Measurements from ENCODE around the gene CACFD1.
"Not testable (repeated sequence)": the region's sequence is repeated elsewhere in the genome, so short reads cannot be mapped to it uniquely, and the experiment has no call there.

CACFD1 gene

DNA sequence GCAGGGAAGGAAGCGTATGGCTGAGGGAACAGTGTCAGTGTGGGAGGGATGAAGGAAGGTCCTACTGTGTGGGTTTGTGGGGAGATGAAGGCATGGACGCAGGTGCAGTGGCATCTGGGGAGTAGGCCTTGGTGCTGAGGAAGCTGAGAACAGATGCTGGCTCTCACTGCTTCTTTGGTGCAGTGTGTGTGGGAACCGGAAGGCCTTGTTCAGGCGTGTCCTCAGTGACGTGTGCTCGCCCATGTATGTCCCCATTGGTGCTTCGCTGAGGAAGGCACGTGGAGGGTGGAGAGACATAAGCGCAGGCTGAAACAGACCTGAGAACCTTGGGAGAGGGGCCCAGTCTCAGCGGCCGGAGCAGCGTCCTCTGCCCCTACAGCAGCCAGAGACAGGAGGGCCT, 18.9 kb upstream of the CACFD1 start:
- ATAC-seq, result no peak

DNA sequence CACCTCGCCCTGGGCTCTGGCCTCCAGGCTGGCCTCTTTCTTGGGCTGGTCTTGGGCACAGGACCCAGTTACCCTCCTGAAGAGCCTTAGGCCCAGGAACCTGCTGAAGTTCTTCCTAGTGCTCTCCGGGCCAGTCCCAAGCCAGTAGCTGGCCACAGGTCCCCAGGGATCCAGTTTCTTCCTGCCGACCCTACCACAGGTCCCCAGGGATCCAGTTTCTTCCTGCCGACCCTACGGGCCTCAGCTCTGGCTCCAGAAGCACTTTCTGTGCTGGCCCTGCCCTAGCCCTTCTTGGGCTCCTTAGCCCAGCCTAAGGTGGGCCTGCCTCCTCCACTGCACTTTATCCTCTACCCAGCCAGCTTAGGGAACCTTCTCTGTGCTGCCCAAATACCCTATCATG, 18.2 kb upstream of the CACFD1 start:
- ATAC-seq, result no peak

DNA sequence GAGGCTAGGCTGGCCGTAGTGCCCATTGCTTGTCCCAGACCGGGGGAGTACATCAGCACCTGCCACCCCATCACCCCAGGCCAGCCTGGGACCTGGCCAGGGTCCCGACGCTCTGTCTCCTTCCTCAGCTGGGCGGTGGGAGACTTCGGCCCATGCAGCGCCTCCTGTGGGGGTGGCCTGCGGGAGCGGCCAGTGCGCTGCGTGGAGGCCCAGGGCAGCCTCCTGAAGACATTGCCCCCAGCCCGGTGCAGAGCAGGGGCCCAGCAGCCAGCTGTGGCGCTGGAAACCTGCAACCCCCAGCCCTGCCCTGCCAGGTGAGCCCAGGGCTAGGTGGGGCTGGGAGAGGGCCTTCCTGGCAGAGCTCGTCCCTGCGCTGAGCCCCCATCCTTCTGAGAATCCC, 16.5 kb upstream of the CACFD1 start:
- ATAC-seq, result no peak

DNA sequence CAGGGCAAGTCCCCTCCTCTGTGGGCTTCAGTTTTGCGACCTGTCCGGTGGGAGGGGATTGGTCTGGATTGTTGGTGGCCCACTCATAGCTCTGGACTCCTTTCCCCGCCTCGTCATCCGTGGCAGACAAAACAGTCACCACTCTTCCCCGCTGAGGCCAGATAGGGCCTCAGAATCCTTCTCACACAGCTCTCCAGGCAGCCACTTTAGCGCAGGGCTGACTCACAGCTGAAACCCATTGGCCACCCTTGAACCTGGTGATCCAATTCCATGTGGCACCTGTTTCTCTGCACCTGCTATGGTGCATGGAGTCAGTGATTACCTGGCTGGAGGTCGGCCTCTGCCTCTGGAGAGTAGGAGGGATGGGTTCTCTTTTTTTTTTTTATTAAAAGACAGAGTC, 15.8 kb upstream of the CACFD1 start:
- ATAC-seq, result no peak

DNA sequence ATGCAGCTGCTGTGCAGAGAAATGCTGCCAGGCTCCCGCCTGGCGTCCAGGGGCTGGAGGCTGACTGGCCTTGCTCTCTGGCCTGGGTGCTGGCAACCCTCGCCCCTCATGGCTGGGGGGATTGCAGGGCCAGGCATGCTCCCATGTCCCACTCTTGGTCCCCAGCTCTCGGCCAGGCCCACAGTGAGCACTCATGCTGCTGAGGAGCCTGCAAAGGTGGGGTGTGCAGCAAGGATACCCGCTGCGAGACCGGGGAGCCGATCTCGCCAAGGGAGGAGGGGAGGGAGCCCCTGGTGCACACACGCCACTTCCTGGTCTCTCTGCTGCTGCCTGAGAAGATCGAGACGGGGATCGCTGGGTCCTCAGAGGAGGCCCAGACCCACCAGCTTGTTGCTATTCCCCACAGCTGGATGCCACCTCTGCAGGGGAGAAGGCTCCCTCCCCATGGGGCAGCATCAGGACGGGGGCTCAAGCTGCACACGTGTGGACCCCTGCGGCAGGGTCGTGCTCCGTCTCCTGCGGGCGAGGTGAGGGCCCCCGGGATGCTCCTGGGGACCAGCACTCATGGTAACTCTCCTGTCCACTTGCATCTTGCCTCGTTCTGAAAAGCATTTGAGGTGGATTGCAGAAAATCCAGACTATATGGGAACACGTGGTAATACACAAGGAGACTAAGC, 14.3 kb upstream of the CACFD1 start:
- no peak for ATAC-seq

DNA sequence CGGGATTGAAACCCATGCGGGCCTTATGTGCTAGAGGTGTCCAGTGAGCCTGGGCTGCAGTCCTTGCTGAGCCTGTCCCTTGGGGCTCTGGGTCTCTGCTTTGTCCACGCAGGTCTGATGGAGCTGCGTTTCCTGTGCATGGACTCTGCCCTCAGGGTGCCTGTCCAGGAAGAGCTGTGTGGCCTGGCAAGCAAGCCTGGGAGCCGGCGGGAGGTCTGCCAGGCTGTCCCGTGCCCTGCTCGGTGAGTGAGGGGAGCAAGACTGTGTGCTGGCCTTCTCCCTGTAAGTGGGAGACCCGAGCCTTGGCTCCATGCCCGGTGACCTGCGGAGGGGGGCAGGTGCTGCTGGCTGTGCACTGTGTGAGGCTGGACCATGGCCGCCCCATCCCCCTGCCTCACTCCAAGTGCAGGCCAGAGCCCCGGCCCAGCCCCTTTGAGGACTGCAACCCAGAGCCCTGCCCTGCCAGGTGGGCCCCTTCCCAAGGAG, 11.2 kb upstream of the CACFD1 start:
- no peak for ATAC-seq

DNA sequence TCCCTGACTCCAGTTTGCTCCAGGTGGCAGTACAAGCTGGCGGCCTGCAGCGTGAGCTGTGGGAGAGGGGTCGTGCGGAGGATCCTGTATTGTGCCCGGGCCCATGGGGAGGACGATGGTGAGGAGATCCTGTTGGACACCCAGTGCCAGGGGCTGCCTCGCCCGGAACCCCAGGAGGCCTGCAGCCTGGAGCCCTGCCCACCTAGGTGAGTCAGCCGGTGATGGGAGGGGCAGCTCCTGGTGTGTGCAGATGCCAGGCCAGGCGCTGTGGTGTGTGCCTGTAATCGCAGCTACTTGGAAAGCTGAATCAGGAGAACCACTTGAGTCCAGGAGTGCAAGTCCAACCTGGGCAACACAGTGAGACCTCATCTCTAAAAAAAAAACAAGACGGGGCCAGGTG, 10.0 kb upstream of the CACFD1 start:
- ATAC-seq, result no peak

DNA sequence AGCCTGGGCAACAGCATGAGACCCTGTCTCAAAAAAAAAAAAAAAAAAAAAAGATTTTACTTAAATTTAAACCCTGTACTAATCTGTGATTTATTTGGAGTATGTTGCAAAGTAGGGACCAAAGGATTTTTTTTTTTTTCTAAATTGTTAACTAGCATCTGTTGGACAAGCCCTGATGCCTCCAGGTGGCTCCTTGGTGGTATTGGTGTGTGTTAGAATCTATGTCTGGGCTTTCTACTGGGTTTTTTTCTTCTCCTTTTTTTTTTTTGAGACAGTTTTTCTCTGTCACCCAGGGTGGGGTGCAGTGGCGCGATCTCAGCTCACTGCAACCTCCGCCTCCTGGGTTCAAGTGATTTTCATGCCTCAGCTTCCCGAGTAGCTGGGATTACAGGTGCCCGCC, 7.9 kb upstream of the CACFD1 start:
- not testable (repeated sequence) for ATAC-seq

DNA sequence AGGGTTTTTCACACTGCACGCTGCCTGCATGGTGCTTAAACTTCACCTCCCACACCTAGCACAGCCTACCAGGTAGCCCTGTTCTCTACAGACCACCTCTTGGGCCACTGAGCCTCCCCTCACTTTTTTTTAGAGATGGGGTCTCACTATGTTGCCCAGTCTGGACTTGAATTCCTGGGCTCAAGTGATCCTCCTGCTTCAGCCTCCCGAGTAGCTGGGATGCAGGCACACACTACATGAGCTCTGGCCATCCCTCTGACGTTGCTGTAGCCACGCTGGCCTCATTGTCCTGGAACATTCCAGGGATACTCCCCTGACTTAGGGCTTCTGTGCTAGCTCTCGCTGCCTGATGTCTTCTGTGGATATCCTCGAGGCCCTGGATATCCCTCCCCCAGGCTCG, 7.2 kb upstream of the CACFD1 start:
- no peak for ATAC-seq

DNA sequence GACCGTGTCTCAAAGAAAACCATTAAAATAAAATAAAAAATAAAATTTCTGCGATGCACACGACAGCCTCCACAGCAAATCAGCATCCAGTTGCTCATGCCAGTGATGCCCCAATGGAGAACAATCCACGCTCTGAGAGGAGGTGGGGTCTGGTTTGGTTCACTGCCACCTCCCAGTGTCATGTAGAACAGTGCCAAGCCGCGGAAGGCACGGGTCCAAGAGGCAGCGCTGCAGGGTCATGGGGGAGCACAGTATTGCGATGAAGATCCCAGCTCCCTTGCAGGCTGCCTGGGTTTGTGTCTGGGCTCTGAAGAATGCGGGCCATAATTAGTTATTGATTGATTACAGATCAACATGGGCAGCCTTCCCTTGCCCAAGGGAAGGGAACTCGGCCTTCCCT, 6.1 kb upstream of the CACFD1 start:
- no peak for ATAC-seq

DNA sequence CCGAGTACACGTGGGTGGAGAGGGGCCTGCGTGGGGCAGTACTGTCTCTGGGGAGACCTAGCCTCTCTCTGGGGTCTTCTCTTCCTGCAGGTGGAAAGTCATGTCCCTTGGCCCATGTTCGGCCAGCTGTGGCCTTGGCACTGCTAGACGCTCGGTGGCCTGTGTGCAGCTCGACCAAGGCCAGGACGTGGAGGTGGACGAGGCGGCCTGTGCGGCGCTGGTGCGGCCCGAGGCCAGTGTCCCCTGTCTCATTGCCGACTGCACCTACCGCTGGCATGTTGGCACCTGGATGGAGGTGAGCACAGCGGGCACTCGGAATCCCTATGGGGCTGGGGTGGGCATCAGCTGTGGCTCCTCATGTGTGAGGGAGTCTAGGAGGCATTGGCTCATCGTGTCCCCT, 5.5 kb upstream of the CACFD1 start:
- ATAC-seq, result no peak

DNA sequence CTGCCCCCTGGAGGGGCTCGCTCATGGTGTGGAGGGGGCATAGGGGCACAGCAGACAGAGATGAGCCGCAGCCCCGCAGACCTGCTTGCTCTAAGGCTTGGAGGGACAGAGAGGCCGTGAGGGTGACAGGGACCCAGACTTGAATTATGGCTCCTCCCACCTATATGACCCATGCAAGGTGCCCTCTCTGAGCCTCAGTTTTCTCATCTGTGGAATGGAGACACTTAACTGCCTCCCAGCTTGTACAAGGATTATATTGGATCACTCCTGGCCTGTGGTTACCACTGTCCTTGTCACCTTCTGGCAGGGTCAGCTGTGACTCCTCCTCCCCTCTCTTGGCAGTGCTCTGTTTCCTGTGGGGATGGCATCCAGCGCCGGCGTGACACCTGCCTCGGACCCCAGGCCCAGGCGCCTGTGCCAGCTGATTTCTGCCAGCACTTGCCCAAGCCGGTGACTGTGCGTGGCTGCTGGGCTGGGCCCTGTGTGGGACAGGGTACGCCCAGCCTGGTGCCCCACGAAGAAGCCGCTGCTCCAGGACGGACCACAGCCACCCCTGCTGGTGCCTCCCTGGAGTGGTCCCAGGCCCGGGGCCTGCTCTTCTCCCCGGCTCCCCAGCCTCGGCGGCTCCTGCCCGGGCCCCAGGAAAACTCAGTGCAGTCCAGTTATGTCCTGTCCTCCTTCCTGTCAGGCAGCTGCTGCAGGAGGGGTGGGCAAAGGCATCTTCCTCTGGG, 4.7 kb upstream of the CACFD1 start:
- ATAC-seq, result no peak

DNA sequence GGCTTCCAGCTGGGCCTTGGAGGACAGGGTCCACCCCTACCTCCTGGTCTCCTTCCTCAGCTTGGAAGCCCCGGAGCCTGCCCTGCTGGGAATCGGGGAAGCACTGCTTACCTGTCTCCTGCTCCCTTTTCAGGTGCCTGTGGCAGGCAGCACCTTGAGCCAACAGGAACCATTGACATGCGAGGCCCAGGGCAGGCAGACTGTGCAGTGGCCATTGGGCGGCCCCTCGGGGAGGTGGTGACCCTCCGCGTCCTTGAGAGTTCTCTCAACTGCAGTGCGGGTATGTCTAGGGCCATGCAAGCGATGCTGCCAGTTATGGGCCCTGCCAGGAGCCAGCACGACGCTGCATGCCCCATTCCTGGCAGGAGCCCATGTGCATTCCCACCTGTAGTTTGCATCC, 3.8 kb upstream of the CACFD1 start:
- ATAC-seq, result no peak

DNA sequence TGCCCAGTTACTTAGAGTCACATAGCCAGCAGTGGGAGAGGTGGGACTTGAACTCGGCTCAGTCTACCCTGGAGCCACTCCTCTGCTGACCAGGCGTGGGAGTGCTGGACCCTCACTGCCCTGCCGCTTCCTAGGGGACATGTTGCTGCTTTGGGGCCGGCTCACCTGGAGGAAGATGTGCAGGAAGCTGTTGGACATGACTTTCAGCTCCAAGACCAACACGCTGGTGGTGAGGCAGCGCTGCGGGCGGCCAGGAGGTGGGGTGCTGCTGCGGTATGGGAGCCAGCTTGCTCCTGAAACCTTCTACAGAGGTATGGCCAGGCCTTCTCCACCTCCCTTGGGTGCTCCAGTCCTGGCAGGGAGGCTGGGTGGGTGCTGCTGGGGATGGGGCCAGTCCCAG, 3.4 kb upstream of the CACFD1 start:
- no peak for ATAC-seq

DNA sequence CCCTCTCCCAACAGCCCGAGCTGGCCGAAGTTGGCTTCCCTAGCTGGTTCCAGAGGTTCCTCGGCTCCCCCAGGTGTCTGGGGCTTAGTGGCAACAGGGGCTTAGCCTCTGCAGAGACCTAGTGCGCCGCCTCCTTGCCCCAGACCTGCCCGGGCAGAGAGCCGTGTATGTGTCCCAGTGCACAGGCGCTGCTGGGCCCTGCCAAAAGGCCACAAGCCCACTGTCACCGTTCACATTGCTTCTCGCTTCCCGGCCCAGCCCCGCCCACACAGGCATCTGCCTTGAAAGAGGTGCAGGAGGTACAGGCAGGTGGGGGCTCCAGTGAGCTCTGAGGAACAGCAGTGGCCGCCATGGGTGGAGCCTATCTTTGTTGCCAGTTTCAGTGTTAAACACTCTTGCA, 2.5 kb upstream of the CACFD1 start:
- no peak for ATAC-seq

DNA sequence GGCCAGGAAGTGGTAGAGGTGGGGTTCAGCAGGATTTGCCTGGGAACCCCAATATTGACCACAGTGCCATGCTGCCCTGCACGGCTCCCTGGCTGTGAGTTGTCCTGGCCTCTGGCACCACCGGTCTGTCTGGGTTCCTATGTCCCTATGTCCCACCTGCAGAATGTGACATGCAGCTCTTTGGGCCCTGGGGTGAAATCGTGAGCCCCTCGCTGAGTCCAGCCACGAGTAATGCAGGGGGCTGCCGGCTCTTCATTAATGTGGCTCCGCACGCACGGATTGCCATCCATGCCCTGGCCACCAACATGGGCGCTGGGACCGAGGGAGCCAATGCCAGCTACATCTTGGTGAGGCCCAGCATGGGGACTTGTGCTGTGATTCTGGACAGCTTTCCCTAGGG, 2.0 kb upstream of the CACFD1 start:
- ATAC-seq, result no peak

DNA sequence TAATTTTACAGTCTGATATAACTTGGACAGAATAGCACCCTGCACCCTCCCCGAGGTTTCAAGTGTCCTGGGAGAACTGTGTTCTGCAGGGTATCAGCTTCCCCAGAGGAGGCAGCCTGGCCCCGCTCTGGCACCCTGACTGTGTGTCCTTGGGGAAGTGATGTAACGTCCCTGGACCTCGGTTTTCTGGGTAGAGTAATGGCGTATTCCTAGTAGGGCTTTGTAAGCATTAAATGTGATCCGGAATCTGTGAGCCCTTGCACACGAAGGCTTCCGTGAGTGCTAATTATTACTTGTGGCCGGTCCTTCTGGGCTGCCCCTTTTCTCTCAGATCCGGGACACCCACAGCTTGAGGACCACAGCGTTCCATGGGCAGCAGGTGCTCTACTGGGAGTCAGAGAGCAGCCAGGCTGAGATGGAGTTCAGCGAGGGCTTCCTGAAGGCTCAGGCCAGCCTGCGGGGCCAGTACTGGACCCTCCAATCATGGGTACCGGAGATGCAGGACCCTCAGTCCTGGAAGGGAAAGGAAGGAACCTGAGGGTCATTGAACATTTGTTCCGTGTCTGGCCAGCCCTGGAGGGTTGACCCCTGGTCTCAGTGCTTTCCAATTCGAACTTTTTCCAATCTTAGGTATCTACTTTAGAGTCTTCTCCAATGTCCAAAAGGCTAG, 1.0 kb upstream of the CACFD1 start:
- ATAC-seq, result no peak

DNA sequence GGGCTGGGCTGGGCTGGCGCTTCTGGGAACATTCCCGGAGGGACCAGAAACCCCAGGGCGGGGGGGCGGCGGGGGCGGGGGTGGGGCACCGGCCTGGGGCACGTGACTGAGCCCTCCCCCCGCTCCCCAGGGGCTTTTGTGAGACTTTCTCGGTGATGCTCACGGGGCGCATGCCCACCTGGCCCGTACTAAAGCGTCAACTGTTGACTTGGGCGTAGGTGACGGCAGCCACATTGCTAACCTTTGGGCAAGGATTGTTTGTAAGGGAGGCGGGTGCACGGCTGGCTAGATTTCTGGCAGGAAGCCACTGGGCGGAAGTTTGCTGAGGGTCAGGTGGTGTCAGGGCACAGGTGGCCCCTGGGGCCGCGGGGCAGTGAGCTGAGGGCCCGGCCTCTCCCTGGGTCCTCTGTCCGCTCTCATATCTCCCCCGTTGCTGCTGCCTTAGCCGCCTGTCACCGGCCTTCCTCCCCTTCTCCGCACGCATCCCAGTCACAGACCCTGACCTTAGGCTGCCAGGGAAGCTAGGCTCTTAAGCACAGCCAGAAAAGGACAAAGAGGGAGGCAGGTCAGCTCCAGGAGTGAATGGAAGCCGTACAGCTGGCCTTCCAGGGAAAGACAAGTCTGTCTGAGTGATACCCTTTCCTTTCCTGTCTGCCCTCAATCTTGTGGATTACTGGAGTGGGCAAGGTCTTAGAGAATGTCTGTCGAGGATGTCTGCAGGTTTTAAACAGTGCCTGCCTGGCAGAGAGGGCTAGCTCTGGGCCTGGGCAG, 812 bp downstream of the CACFD1 start:
- no peak for ATAC-seq

DNA sequence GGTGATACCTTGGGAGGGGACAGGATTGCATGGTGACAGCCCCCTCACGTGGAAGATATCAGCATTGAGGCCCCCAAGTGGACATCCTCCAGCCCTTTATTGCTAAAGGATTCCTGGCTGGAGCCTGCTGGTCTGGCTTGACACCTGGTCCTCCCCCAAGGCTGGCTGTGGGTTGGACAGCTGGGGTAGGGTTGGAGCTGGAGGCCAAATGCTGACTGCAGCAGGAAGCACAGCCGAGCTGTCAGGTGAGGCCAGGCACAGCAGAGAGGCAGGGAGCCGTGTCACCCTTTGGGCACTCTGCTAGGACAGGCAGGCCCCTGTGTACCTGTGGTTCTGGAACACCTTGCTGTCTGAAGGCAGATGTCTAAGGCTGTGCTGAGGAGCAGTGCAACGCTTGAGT, 2.2 kb downstream of the CACFD1 start:
- ATAC-seq, result no peak

DNA sequence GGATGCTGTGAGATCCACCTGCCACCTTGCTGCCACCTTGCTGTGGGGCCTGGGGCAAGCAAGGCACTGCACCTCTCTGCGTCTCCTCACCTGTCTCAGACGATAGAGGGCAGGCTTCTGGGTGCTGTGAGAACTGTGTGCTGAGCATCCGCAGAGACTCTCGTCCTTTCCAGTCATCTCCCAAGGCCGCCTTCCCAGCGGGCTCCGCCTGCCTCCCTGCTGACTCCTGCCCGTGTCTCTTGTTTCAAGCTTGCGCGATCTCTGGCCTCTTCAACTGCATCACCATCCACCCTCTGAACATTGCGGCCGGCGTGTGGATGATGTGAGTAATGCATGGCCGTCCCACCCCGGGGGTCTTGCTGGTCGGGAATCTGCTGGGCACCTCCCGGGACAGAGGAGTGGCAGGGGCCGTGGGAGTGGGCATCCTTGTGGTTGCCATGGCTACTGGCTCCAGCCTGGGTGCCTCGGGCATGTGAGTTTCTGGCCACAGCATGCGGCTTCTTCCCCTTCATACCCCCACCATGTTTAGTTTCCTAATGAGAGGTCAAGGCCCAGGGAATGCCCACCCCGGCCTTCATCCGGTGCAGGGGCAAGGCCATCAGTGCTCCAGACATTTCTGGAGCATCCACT, 3.6 kb downstream of the CACFD1 start:
- no peak for ATAC-seq

DNA sequence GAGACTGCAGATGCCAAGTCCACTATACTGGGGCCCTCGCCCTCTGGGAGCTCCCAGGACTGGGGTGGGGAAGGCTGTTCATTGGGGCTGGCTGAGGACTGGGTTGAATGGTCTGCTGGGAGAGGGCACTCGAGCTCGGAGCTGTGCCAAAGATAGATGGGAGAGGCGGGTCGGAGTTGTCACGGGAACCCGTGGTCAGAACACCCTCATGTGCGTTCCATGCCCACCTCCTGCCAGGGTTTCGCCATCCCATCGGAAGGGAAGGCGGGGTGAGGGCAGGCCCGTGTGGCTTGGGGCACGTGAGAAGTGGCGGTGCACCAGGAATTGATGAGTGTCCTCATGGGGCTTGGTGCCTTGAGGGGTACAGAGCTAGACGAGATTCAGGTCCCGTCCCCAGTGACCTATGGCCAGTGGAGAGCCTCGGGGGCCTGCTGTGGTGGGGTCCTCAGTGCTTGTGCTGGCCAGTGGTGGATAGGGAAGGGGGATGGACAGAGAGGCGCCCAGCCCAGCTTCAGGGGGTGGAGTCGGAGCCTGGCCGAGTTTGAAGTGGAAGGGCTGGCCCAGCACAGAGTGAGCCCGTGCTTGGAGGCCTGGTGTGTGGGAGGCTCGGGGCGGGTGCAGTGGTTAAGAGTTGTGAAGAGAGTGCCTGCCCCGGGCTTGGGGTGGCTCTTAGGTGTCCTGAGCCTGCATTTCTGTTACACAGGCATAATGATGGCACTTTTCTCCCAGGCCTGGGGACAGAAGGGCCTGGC, 4.3 kb downstream of the CACFD1 start:
- no peak for ATAC-seq

DNA sequence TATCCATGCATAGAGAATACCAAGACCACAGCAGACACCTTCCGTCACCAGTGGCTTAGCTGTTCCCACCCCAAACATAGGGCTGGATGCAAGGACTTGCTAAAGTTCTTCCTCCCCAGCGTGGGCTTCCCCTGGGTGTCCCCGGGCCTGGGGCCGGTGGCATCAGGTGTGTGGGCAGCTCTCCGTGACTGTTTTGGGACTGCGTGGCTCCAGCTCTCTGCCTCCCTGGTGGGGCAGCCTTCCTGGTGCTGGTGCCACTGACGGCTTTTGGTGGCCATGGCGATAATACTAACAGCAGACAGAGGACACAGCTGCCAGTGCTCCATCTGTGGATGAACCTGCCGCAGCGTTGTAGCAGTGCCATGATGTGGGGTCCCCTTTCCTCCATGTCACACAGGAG, 4.9 kb downstream of the CACFD1 start:
- no peak for ATAC-seq

All from activated CD4-positive, CD25-positive, alpha-beta regulatory T cell treated with anti-CD3 and anti-CD28 coated beads, Interleukin-2, amount 50 U/mL, for 24 hours (primary cell).